AG09309 (cell line): ENCODE measurements around the gene SYNE1.
A peak's percentile ranks its signal among the peaks of the same experiment; 100 is the strongest.

ENCODE experiments used
- DNase-seq: peaks from one replicate; pipeline ENCODE4 v3.0.0-alpha.2; 2010; ENCODE audit warnings: low read depth
- H3K4me3 ChIP-seq: 2 replicates; pipeline ENCODE4 v1.5.1; 2011; ENCODE audit warnings: mild to moderate bottlenecking, low read depth, low read length, moderate library complexity; ENCODE audit not compliant: control insufficient read depth
- TF ChIP-seq, protein P1 (sequence below): IDR thresholded peaks from 2 replicates; pipeline ENCODE4 v1.5.1; 2011; ENCODE audit warnings: mild to moderate bottlenecking, low read depth, low read length, inconsistent platforms; ENCODE audit not compliant: insufficient read depth, control insufficient read depth; ENCODE audit errors: missing control alignments

SYNE1 gene

DNA sequence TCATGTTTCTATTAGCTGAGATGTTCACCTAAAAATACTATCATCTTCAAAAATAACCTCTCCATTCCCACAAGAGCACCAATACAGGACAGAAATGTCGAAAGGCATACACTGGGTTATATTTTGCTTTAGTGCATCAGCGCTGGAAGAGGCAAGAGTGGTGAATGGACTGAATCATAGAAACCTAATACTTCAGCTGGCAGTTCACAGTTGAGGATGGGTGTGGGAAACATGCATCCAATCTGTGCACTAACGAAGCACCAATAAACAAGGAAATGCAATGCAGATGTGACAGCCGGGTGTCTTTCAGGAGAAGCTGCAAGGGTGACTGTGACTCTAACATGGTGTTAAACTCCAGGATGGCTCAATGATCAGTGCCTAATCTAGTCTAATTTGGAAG is 463.8 kb downstream of the SYNE1 start:
- no peak overlapping the region for H3K4me3 ChIP-seq
- DNase-seq, result no peak
- TF ChIP-seq, protein P1, sequence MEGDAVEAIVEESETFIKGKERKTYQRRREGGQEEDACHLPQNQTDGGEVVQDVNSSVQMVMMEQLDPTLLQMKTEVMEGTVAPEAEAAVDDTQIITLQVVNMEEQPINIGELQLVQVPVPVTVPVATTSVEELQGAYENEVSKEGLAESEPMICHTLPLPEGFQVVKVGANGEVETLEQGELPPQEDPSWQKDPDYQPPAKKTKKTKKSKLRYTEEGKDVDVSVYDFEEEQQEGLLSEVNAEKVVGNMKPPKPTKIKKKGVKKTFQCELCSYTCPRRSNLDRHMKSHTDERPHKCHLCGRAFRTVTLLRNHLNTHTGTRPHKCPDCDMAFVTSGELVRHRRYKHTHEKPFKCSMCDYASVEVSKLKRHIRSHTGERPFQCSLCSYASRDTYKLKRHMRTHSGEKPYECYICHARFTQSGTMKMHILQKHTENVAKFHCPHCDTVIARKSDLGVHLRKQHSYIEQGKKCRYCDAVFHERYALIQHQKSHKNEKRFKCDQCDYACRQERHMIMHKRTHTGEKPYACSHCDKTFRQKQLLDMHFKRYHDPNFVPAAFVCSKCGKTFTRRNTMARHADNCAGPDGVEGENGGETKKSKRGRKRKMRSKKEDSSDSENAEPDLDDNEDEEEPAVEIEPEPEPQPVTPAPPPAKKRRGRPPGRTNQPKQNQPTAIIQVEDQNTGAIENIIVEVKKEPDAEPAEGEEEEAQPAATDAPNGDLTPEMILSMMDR, result no peak

DNA sequence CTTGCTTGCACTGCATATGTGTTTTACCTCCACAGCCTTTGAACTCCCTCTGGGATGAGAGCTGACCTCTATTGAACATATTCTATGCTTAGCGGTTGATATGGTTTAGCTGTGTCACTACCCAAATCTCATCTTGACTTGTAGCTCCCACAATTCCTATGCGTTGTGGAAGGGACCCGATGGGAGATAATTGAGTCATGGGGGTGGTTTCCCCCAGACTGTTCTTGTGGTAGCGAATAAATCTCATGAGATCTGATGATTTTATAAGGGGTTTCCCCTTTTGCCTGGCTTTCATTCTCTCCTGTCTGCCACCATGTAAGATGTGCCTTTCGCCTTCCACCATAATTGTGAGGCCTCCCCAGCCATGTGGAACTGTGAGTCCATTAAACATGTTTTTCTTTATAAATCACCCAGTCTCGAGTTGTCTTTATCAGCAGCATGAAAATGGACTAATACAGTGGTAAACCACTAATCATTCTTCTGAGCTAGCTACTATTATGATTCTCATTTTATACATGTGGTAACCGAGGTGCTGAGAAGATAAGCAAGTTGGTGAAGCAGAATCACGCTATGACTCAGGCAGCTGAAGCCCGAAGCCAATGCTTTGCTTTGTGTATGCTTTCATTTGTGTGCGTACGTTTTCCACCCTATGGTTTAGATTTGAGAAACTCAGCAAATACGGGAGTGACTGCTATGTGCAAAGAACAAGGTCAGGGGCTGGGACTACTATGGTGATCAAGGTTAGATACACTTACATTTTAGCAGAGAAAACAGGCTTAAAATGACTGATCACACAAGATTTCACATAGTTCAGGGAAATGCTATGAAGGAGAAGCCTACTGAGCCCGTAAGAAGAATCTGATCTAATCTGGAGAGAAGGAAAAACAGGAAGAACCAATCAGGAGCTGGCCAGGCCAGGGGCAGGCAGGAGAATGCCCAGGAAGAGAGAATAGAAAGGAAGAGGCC is 466.2 kb downstream of the SYNE1 start:
- peak; percentile 62 for DNase-seq
- H3K4me3 ChIP-seq, result no peak overlapping the region
- TF ChIP-seq, protein P1, result no peak

DNA sequence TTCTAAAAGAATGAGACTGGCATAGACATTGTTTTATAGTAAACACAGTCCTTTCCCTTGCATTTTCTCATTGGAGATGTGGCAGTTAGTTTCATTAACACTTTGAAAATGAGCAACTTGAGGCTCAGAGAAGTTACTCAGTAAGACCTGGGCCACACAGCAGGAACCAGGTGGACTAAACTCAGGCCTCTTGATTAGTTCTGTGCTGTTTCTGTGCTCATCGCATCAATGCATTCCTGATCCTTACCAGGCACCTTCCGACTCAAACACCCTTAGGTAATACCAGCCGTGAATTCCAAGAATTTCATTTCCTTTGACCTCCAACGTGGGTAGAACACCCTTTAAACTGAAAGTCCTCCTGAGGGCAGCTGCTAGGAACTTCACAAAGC is 466.9 kb downstream of the SYNE1 start:
- DNase-seq, result no peak
- H3K4me3 ChIP-seq, result no peak overlapping the region

DNA sequence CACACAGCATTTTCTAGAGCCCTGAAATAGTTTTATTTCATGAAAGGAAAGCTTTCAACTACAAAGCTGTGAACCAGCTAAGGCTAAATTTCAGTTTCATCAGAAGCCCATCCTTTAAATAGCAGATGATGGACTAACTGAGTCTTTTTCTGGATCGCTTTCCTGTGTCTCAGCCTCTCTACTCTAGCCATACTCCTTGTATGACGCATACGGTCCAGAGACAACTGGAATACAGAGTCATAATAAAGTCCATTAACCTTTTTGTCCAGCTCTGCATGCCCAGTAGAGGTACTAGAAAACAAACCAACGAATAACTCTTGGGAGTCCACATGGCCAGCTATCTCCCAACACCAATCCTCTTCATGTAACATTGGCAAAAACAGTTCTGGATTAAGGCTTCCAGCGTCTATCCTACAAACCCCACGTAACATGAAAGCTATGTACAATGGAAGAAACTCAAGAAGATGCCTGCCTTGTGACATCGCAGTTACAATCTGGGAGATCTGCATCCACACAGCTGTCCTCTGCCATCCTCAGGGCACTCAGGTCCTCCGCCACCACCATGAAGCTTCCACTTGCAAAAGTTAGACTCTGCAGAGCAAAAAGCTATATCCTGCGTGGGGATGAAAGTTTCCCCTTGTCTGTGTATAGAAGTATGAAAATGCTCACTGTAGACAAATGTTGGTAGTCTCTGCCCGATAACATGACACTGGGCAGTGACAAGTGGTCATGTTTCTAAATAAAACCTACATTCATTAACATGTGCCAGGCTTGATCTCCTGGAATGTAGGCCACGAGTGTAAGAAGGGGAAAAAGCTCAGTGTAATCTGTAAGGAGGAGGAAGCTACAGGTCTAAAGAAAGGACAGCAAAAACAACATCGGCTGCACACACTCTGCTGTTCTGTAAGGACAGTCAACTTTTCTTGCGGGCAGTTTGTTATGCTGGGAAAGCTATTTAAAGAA is 469.2 kb downstream of the SYNE1 start:
- H3K4me3 ChIP-seq, result no peak overlapping the region
- TF ChIP-seq, protein P1, result no peak
- no peak for DNase-seq

More for the DNA sequence above, 466.9 kb downstream of the SYNE1 start:
- TF ChIP-seq, protein P1, result no peak

DNA sequence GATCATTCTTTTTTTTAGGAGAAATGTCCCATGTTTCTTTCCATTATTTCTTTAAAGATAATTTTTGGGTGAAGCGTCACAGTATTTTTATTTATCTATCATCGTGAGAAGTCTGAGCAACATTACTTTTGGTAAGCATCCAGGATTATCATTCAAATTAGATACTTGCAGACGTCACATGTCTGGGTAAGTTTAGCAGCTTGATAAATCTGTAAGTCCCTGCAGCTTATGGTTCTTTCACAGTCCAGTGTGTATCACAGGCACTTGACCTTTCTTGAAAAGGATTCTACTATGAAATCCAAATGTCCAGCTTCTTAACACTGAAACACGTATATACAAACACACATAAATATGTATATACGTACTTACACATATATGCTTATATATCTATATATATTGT is 470.3 kb downstream of the SYNE1 start:
- DNase-seq, result no peak
- H3K4me3 ChIP-seq, result no peak overlapping the region
- TF ChIP-seq, protein P1, result no peak

DNA sequence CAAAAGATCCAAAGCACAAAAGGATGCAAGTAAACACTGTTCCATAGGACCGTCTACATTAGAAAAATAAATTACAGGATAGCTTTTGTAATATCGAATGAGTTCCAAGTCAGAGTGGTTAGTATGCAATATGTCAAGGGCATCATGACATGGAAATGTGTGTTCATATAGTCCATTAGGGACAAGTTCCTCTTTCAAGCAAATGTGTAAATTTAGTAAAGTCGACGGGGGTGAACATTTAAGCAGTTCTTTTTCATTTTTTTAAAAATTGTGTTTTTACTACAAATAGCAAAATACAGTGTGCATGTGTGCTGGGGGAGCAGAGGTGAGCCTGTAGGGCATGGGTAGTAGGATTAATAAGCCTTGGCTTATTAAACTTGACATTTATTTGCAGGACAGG is 470.7 kb downstream of the SYNE1 start:
- DNase-seq, result no peak
- H3K4me3 ChIP-seq, result no peak overlapping the region
- TF ChIP-seq, protein P1, result no peak
